TTC549 (cell line): ENCODE data around the gene CPEB4.

ENCODE experiments used
- FAIRE-seq: peaks from 2 replicates; lab custom pipeline; 2012; peaks lifted over from hg19 to GRCh38; lab: Jason Lieb, UNC

The CPEB4 gene

DNA sequence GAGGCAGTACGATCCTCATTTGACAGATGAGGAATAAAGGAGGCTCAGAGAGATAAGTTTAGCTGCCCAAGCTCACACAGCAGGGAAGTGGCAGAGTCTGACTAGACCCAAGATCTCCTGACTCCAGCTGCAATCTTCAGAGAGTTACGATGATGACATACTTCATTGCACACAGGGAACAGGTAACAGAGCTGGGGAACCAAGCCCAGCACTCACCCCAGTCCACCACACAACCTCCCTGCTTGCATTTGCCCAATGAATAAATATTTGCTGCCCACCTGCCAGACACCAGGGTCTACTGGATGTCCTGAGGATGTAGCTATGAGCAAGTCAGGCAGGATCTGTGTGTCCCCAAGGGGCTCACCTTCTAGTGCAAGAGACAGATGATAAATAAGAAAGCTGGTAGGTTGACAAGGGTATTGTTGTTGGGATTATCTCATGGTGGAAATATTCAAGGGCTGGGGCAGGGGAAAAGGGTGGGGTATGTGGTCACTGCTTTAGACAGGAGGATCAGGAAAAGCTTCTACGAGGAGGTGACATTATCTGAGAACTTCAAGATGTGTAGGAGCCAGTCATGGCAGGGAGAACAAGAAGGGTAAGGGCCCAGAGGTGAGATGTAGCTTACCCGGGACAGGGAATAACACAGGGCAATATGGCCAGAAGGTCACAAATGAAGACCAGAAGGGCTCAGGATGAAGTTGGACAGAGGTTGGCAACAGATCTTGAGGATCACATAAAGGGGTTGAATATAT lies 28.6 kb upstream of the CPEB4 start:
- FAIRE-seq = no peak

DNA sequence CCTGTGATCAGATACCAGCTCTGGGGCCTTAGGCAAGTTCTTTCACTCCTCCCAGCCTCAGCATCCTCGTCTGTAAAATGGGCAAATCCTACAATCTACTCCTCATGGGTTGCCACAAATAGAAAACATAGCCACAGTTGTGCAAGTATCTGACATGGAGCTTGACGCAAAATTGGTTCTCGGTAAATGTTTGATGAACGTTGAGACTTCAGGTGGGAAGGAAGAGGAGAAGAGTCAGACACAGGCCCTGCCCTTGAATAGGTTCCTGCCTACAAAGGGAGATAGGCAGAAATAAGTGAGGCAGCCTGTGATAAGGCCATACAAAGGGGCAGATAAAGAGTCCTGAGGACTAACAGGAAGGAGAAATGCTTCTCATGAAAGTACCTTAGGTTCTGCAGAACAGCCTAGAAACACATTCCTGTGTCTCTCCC lies 26.1 kb upstream of the CPEB4 start:
- FAIRE-seq = no peak

DNA sequence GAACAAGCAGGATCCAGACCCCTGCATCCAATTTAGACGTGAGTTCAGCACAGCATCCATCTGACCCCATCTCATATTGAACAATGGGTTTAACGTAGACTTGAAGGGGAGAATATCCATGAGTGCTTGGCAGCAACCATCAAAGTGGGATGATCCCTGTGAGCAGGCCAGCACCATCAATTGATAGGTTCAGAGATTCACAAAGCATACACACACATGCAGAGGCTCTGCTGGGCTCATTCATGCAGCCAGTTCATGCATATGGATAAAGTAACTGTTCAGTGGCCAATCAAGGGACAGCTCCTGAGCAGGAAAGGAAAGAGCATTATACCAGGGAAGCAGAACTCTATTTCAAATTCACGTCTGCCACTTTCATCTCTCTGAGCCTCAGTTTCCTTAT lies 24.8 kb upstream of the CPEB4 start:
- no peak for FAIRE-seq

DNA sequence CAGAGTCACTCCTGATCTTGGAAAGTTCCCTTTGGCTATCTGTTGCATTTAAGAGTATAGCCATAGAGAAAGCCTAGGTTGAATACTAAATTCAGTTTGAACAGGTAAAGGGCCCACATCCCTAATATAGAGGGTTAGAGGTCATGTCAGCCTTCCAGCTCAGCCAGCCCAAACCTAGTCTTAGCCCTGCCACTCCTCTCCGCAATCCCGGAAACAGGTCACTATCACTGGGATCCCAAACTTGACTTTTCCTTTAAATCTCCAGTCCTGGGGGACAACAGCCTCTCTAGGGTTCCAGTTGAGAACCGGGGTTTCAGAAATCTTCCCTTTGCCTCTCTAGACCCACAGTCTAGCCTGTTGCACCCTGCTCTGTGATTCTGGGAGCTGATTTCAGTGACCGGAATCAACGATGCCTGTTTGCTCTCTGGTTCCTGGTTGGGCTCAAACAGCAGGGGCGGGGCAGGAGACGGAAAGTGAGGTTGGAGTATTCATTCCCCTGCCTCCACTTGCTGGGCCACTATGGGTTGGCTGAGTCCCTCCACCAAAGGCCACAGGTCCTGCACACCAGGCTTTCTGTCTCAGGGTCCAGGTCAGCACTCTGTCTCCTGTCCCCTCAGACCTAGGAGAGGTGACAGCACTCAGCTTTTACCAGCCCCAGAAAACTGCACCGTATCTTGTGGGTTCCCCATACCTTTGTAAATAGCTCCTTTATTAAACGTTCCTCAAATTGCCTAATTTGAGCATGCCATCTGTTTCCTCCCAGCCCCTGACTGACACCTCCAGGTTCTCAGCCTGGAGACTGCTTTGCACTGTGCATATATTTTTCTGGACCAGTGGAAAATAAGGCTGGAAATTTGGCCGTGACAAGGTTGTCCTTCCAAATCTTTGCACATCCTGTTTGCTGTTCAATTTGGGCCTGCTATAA lies 23.8 kb upstream of the CPEB4 start:
- no peak for FAIRE-seq

DNA sequence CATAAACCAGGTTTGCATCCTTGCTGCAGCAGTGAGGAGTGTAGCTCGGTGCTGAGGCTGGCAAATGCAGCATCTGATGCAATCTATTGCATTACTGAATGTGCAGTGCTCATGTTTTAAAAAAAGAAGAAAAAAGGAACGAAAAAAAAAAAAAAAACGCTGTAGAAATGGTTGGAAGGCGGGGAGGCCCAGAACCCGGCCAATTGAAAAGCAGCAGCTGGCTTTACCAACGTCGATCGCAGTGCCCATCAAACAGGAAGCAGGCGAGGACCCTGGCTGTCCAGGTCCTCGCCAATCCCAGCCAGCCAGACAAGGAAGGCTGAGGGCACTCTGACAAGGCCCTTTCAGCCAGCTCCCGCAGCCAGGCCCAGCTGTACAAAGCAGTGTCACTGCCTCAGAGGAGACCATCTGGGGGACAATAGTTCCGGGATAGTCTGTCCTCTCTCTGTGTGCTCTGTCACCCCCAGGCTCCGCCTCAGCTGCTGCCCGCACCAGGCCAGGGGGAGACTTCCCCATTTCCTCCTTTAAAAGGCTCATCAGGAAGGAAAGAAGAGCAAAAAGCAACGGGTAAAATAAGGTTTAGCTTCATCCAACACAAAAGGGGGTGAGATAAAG lies 21.8 kb upstream of the CPEB4 start:
- no peak for FAIRE-seq

DNA sequence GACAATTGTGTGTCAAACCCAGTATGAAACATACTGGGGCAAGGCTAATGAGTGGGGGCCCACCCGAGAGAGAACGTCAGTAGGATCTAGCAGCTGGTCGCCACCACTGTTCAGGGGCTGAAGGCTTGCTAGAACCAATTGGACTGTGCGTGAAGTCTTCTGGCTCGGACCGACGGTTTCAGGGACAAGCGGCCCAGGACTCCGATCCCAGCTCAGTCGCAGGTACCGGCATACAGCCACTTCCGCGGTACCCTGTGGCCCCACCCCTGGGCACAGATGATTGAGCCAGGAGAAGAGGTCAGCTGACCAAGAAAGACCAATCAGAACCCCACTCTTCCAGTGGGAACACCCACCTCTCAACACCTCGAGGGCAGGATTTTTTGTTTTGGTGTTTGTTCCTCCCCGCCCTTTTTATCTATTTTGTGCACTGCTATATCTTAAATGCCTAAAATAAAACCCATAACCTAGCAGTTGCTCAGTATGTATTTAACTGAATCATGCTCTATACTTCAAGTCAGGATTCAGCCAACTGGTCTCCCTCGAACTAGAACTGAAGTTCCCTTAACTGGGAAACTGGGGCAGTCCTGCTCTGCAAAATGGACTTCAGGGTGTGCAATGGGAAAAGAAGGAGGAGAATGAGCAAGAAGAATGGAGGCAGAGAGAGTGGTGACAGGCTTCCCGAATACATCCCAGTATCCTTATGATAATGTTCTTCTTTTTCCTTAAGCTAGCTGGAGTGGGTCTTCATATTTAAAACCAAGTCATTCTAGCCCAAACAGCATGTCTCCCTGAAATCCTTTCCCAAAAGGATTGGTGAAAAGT lies 21.1 kb upstream of the CPEB4 start:
- FAIRE-seq = no peak

DNA sequence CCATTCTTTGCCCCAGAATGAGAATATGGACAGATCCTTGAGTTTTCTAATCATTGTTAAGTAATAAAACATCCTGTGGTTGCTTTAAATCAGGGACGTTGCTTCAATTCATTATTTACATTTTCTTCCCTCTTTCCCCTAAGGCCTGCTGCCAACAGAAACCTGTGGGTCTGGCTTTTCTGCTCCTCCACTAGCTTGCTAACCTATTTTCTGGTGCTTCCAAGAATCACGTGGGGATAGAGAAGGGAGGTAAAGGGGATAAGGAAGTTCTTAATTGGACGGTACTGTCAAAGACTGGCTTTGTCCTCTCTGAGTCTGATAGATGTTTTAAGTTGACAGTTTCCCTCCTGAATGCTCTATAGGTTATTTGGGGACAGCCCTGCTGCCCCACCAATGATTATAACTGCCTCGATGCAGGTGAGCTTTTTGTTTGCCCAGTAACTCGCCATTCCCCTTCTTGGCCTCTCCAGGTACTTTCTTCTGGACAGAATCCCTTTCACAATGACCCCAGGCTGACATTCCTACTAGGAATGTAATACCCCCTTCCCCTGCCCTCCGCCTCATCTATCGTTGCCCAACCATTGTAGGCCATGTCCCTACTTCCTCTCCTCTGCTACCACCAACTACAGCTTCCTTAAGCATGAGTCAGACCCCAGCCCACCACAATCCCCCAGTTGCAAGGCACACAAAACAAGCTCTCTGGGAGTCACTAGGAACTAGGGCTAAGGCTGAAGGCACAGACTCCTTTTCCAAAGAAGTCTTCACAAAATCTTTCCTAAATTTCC lies 19.9 kb upstream of the CPEB4 start:
- no peak for FAIRE-seq

DNA sequence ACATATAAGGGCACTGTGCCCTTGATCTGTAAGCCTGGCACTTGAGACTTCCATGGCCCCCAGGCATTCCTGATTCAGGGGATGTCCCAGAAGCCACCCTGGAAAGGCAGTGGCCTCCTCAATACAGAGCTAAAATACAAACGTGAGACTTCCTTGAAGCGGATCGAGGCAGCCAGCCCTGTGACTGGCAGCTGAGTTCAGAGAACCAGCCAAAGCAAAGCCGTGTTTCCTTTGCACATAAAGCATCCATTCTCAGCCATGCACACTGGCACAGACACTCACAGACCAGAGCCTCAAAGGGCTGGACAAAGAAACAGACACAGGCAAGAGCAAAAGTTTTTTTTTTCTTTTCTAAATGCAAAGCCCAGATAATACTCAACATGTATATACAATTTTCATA lies 18.8 kb upstream of the CPEB4 start:
- no peak for FAIRE-seq

DNA sequence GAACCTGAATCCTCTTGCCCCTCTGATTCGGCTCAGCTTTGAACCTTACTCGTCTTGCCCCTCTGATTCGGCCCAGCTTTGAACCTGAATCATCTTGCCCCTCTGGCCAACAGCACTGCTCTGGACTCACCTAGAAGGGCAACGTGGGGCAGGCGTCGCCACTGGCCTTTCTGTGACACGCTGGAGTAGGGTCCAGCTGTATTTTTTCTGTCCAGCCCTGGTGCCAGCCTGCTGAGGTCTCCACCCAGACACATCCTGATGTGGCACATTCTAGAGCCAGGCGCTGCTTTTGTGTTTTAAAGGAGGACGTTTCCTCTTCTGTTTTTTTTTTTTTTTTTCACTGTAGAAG lies 15.2 kb upstream of the CPEB4 start:
- no peak for FAIRE-seq

DNA sequence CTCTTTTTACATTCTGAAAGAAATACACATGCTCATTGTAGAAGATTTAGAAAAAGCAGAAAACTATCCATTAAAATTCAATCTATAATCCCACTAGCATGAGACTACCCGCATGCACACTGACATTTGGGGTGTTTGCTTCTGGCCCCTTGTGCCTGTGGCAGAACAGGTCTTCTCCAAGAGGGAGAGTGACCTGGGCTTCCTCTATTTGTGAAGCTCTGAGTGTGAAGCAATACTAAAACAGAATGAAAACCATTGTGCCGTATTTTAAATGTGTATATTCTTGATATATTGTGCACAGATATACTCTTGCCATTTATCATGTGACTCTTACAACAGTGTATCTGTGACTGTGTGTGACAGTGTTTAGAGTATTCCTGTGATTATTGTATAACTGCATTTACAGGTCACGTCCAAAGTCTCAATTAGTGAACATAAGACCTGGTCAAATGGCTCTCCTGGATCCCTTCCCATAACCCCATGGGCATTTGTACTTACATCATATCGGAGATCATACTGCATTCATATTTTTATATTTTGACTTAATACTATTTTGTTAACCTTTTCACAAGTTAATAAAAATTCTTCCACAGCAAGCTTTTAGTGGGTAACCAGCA lies 14.7 kb upstream of the CPEB4 start:
- no peak for FAIRE-seq

DNA sequence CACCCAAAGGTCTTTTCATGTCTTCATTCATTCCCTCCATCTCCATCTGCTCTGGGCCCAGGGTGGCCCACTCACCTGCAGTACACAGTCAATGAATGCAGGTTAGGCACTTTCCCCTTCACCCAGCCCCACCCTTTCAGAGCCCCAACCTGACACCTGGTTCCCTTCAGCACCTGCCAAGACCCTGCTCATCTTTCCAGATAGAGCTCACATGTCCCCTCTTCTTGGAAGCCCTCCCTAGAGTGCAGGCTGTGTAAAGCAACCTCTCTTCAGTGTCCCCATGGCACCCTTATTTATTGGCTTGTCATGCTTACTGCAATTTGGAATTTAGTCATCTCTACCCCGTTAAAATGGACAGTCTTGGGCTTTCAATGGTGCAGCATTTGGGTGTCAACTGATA lies 13.0 kb upstream of the CPEB4 start:
- FAIRE-seq = no peak

DNA sequence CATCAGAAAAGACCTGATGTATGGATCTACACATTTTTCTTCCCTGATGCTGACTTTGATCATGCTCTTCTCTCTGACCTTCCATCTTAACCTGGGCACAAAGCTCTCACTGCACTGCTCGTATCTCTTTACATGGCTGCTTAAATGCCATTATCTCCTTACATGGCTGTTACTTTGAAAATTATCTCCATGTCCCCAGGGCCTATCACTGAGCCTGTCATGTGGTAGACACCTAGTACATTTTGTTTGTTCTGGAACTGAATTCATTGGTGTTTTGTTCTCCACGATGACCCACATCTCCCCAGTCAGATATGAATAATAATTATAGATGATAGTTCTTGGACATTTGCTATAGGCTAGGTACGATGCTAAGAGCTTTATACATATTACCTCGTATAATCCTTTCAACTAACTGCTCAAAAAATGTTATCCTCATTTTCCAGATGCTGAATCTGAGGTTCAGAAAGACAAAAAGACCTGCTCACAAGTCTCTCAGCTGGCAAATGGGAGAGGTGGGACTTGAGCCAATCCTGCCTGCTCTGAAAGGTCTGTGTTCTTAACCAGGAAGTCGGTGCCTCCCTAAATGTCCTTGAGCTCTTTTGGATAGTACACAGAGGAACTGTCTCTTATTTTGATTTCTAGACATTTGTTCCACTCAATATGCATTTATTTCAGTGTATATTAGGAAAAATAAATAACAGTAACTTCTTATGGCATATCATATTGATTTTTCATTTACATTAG lies 9.8 kb upstream of the CPEB4 start:
- no peak for FAIRE-seq

DNA sequence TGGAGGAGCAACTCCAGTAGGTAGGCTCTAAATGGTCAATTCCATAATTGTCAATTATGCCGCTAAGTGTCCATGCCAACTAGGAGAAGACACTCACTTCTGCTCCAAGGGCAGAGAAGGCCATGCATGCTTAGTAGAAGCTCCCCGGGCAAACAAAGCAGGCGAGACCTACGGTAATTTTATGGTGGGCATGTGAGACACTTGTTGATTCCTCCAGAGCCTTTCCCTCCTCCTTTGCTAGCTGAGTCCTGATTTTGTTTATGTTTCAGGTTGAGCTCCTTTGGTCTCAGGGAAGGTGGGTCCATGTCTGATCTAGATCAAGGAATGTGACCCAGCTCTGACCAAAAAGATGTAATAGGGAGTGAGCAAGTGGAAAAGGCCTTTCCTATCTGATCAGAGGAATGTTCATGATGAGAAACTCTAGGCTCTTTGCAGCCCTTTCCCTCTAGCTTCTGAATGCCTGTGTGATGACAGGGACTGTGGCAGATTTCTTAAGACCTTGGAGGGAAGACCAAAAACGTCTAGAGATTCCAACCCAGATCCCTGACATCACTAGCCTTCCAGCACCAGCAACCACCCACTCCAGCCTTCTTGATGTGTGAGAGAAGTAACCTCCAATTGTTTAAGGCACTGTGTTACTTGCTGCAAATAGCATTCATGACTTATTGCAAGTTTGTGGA lies 7.7 kb upstream of the CPEB4 start:
- no peak for FAIRE-seq

DNA sequence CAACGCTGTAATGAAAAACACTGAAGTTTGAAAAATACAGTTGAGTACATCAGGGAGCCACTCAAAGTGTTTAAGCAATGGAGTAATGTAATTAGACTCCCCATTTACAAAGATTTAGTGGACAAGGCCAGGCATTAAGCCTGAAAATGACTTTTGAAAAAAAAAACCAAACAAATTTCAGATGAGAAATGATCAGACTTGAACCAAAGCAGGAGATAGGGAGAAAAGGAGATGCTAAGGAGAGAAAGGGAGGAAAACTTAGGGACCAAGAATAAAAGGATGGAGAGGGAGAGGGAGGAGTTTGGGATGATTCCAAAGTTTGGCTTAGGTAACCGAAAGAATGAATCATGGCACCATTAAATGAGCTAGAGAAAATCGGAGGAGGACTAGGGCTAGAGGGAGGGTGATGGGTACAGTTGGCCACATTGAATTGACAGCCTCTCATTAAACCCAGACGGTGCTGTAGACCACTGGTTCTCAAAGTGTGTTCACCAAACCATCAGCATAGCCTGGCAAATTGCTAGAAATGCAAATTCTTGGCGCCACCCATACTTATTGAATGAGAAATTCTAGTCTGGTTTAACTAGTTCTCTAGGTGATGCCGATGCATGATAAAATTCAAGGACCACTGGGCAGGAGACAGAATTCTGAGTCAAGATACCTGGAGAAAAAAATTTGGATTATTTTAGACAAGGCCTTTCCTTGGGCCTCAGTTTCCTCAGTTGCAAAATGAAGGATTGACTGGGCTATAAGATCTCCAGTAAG lies 6.2 kb upstream of the CPEB4 start:
- FAIRE-seq = no peak

DNA sequence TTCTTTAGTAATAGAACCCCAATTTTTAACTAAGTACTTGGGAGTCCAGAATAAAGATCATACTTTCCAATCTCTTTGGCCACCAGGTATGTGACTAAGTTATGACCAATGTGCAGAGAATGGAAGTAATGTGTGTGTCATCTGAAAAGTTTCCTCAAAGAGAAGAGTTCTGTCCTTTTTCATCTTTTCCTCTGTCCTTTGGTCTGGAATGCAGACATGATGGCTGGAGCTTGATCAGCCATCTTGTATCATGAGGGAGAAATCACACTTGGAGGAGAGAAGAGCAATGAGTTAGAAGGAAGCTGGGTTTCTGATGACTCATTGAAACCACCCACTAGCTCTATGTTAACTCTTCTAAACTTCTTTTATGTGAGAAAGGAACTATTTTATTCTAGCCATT lies 5.5 kb upstream of the CPEB4 start:
- FAIRE-seq = no peak

DNA sequence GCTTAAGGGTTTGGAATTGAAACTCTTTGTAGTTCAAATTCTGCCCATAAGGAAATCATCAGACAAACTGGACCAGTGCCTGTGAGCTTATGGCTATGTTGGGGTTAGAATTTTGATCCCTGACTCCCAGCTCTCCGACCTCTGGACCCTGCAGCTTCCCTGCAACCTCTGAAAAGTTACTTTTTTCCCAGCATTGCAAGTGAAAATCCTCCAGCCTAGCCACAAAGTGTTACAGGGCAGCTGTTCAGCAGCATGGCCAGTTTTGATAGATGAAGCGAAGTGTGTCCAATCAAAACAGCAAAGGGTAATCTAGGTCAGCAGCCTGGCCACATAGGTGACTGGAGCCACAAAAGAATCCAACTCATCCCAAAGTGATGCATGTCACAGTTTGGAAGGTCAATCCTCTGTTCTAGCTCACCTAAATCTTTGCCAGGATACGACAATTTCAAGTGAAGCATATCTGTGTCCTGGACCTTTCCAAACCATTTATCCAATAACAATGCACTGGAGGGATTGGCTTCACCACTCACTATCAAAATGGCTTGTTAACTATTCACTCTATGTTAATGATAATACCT lies 4.7 kb upstream of the CPEB4 start:
- no peak for FAIRE-seq

DNA sequence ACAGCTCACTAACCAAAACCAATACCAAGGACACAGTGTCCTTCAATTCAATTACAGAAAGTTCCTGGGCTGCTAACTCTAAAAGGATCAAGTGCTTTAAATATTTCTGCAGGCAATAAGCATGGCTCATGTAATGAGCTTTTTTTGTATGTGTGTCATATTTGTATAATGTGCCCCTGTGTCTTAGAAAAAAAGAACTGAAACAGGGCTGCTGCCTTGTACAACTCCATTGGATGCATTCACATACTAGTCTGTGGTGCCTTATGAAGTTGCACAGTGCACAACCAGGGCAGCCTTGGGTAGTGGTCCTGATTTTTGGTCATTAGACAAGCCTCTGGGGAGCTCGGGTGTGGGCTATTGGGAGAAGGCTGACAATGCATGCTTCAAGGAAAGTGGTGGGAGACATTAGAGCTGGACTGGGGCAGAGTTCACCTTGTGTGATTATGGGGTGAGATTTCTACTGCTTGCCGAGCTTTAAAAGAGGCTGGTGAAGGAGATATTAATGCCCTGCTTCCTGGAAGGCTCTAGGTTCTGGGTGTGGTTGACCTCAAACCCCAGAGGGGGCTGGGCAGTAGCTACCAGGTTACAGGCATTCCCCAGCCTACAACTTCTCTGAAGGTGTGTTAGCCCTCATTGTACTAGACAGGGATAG lies 3.6 kb upstream of the CPEB4 start:
- no peak for FAIRE-seq

DNA sequence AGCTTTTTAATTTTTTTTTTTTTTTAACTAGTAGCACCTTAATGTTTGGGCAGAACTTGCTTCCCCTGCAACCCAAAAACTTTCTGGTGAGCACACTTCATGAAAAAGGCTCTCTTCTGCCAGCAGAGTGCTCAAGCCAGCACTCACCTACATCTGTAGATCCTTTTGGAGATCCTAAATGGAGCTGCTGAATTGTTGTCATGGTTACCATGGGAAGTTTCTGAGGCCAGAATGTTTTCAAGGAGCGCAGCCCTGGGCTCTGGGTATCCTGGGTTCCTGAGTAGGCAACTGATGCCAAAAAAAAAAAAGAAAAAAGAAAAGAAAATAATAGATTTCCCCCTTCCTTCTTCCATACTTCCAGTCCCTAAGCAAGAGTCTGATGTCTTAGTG lies 3.1 kb upstream of the CPEB4 start:
- no peak for FAIRE-seq
